Neural cell (in vitro differentiated cells): ENCODE results near the gene PRKACA.

Source experiments
- EZH2 ChIP-seq: fragments of 200-600, 300-800 bp; shearing (Covaris generic), sonication (generic); IDR thresholded peaks from 2 replicates; pipeline ENCODE4 v1.6.1; 2014; ENCODE audit warnings: antibody characterized with exemption, low read length, borderline replicate concordance, mild to moderate bottlenecking; ENCODE audit not compliant: insufficient read depth, poor library complexity, severe bottlenecking
- RAD21 ChIP-seq: fragments of 450-650 bp; conservative IDR thresholded peaks from 2 replicates; pipeline ENCODE4 v1.6.1; 2014; ENCODE audit warnings: antibody characterized with exemption, mild to moderate bottlenecking, moderate library complexity
- SMC3 ChIP-seq: fragments of 450-650 bp; conservative IDR thresholded peaks from 2 replicates; pipeline ENCODE4 v1.6.1; 2014; ENCODE audit warnings: antibody characterized with exemption, mild to moderate bottlenecking, moderate library complexity; ENCODE audit not compliant: poor library complexity
- TF ChIP-seq, protein P1 (sequence below): fragments of 450-650 bp; IDR thresholded peaks from 2 replicates; pipeline ENCODE4 v1.5.1; 2014; ENCODE audit warnings: antibody characterized with exemption, mild to moderate bottlenecking, moderate library complexity; ENCODE audit not compliant: poor library complexity, severe bottlenecking
- TF ChIP-seq, protein P2 (sequence below): IDR thresholded peaks from 2 replicates; pipeline ENCODE4 v1.6.1; 2012; ENCODE audit warnings: borderline replicate concordance

DNA sequence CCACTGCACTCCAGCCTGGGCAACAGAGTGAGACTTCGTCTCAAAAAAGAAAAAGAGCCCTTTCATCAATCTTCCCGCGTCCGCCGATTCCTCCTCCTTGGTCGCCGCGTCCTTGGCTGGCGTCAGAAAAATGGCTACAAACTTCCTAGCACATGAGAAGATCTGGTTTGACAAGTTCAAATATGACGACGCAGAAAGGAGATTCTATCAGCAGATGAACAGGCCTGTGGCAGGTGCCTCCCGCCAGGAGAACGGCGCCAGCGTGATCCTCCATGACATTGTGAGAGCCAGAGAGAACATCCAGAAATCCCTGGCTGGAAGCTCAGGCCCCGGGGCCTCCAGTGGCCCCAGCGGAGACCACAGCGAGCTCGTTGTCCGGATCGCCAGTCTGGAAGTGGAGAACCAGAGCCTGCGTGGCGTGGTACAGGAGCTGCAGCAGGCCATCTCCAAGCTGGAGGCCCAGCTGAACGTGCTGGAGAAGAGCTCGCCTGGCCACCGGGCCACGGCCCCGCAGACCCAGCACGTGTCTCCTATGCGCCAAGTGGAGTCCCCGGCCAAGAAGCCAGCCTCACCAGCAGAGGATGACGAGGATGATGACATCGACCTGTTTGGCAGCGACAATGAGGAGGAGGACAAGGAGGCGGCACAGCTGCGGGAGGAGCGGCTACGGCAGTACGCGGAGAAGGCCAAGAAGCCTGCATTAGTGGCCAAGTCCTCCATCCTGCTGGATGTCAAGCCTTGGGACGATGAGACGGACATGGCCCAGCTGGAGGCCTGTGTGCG is 47.1 kb downstream of the PRKACA start:
- TF ChIP-seq, protein P1, sequence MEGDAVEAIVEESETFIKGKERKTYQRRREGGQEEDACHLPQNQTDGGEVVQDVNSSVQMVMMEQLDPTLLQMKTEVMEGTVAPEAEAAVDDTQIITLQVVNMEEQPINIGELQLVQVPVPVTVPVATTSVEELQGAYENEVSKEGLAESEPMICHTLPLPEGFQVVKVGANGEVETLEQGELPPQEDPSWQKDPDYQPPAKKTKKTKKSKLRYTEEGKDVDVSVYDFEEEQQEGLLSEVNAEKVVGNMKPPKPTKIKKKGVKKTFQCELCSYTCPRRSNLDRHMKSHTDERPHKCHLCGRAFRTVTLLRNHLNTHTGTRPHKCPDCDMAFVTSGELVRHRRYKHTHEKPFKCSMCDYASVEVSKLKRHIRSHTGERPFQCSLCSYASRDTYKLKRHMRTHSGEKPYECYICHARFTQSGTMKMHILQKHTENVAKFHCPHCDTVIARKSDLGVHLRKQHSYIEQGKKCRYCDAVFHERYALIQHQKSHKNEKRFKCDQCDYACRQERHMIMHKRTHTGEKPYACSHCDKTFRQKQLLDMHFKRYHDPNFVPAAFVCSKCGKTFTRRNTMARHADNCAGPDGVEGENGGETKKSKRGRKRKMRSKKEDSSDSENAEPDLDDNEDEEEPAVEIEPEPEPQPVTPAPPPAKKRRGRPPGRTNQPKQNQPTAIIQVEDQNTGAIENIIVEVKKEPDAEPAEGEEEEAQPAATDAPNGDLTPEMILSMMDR, result no peak
- no peak for TF ChIP-seq SMC3
- no peak for TF ChIP-seq RAD21
- TF ChIP-seq, protein P2, sequence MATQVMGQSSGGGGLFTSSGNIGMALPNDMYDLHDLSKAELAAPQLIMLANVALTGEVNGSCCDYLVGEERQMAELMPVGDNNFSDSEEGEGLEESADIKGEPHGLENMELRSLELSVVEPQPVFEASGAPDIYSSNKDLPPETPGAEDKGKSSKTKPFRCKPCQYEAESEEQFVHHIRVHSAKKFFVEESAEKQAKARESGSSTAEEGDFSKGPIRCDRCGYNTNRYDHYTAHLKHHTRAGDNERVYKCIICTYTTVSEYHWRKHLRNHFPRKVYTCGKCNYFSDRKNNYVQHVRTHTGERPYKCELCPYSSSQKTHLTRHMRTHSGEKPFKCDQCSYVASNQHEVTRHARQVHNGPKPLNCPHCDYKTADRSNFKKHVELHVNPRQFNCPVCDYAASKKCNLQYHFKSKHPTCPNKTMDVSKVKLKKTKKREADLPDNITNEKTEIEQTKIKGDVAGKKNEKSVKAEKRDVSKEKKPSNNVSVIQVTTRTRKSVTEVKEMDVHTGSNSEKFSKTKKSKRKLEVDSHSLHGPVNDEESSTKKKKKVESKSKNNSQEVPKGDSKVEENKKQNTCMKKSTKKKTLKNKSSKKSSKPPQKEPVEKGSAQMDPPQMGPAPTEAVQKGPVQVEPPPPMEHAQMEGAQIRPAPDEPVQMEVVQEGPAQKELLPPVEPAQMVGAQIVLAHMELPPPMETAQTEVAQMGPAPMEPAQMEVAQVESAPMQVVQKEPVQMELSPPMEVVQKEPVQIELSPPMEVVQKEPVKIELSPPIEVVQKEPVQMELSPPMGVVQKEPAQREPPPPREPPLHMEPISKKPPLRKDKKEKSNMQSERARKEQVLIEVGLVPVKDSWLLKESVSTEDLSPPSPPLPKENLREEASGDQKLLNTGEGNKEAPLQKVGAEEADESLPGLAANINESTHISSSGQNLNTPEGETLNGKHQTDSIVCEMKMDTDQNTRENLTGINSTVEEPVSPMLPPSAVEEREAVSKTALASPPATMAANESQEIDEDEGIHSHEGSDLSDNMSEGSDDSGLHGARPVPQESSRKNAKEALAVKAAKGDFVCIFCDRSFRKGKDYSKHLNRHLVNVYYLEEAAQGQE, result no peak
- TF ChIP-seq EZH2, result no peak
